Bone marrow (tissue), 2 donors: Measurements from ENCODE around the gene CALR.

ENCODE experiments used
- DNase-seq, 2 donors: peaks; one replicate each; lab custom pipeline; 2025; lab: John Stamatoyannopoulos, UW

CALR gene

GRCh38 chr19:12979974-12980373 lies 41.6 kb downstream of the CALR start:
- DNase-seq = no peak

GRCh38 chr19:12982648-12983047 lies 44.2 kb downstream of the CALR start:
- no peak for DNase-seq

- DNase-seq = no peak
Measured at GRCh38 chr19:12983091-12983490, 44.7 kb downstream of the CALR start.

- peak; percentile 67 to 69 for DNase-seq
Measured at GRCh38 chr19:12983542-12984142, 45.2 kb downstream of the CALR start.

- DNase-seq = no peak
Measured at GRCh38 chr19:12984143-12984627, 45.8 kb downstream of the CALR start.

- no peak for DNase-seq
Measured at GRCh38 chr19:12984683-12985048, 46.3 kb downstream of the CALR start.

- DNase-seq = no peak
Measured at GRCh38 chr19:12985049-12985776, 46.8 kb downstream of the CALR start.

GRCh38 chr19:12986726-12987125 lies 48.3 kb downstream of the CALR start:
- no peak for DNase-seq

GRCh38 chr19:12987190-12987589 lies 48.8 kb downstream of the CALR start:
- no peak for DNase-seq

- no peak for DNase-seq
Measured at GRCh38 chr19:12987781-12988180, 49.4 kb downstream of the CALR start.

- no peak for DNase-seq
Measured at GRCh38 chr19:12990431-12990830, 52.0 kb downstream of the CALR start.

GRCh38 chr19:12990853-12991252 lies 52.4 kb downstream of the CALR start:
- DNase-seq = no peak

GRCh38 chr19:12991296-12991695 lies 52.9 kb downstream of the CALR start:
- DNase-seq = no peak

GRCh38 chr19:12992729-12993128 lies 54.3 kb downstream of the CALR start:
- no peak for DNase-seq

GRCh38 chr19:12993562-12993961 lies 55.2 kb downstream of the CALR start:
- no peak for DNase-seq
